SKM-1 (cell line): ENCODE results near the gene MCU.
"Not testable (repeated sequence)": the region's sequence is repeated elsewhere in the genome, so short reads cannot be mapped to it uniquely, and the experiment has no call there.

Source experiments
- DNase-seq: peaks from one replicate; lab custom pipeline; 2025; ENCODE audit not compliant: unreplicated experiment; lab: John Stamatoyannopoulos, UW

Gene MCU

DNA sequence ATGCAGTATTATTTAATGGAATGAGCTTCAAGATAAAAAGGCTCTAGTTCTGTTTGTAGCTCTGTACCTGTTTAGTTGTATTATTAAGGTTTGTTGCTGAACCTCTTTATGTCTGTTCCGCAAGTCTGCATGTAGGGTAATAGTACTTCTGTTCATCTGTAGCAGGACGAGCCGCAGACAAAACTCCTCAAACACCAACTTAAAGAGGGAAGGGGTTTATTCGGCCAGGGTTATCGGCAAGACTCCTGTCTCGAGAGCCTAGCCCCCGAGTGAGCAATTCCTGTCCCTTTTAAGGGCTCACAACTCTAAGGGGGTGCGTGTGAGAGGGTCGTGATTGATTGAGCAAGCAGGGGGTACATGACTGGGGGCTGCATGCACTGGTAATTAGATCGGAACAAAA, 67.0 kb downstream of the MCU start:
- DNase-seq = not testable (repeated sequence)

- DNase-seq = no peak
Observed at GRCh38 chr10:72759584-72759983, 67.6 kb downstream of the MCU start.

GRCh38 chr10:72761498-72761897, 69.6 kb downstream of the MCU start:
- no peak for DNase-seq

DNA sequence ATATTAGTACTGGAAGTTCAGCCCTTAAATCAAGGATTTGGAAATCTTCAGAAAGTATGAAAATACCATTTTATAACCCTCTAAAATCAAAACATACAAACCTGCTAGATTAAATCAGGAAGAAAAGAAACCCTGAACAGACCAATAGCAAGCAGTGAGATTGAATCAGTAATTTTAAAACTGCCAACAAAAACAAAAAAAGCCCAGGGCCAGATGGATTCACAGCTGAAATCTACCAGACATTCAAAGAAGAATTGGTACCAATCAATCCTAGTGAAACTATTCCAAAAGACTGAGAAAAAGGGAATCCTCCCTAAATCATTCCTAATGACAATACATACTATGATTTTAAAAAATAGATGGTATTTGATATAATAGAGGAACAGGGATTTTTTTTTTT, 70.1 kb downstream of the MCU start:
- no peak for DNase-seq

DNA sequence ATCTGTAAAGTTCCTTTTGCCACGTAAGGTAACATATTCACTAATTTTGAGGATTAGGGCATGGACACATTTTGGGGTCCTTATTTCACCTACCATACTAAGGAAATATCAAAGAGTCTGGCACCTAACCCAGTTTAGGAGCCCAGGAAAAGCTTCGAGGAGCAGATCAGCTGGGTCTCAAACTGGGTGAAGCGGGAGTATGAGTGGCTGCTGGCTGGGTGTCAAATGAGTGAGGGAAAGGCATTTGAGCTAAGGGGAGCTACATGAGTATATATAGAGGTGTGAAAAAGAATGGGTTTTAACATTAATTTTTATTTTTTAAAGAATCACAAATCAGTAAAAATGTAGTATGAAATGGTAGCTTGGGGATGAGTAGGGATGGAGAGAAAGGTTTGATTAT, 71.3 kb downstream of the MCU start:
- DNase-seq = no peak

GRCh38 chr10:72764151-72764550, 72.2 kb downstream of the MCU start:
- DNase-seq = no peak

DNA sequence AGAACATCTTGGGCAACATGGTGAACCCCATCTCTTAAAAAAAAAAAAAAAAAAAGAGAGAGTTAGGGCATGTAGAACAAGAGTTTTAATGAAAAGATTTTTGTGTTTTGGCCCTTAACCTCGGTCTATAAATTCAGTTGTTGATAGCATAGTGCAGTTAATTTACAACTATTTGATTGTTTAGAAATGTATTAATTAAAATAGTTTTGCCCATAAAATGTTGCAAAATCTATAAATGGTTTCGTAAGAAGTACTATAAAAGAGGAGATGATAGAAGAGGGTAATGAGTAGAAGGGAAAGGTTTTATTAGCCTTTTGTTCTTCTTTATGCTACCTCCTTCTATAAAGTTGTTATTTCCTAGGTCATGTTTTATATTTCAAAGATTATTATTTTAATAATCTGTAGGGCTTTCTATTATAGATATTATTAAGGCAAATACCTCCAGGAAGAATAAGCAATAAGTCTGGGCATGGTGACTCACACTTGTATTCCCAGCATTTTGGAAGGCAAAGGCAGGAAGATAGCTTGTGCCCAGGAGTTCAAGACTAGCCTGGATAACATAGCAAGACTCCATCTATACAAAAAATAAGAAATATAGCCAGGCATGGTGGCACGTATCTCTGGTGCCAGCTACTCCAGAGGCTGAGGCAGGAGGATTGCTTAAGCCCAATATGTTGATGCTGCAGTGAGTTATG, 73.3 kb downstream of the MCU start:
- no peak for DNase-seq

DNA sequence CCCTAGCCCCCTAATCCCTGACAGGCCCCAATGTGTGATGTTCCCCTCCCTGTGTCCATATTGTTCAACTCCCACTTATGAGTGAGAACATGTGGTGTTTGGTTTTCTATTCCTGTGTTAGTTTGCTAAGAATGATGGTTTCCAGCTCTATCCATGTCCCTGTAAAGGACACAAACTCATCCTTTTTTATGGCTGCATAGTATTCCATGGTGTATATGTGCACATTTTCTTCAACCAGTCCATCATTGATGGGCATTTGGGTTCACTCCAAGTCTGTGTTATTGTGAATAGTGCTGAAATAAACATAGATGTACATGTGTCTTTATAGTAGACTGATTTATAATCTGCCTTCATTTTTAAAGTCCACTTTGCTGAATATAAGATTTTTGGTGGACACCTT, 79.3 kb downstream of the MCU start:
- not testable (repeated sequence) for DNase-seq

DNA sequence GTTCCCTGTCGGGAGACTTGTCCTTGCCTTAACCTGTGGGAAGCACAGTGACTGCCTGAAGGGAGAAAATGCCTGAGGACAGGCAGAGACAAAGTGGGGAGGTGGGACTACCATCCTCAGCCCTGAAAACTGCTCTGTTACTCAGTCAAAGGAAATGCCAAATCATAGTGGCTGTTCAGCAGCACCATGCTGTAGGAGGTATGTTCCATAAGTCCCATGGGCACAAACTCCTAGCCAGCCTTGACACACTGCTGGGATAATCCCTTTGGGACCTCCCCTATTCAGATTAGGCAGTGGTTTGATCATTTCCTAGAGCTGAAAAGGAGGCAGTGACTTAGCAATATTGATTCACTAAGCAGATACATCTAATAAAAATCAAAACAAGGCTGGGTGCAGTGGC, 80.1 kb downstream of the MCU start:
- DNase-seq = no peak

- no peak for DNase-seq
Observed at GRCh38 chr10:72779874-72780273, 87.9 kb downstream of the MCU start.

- no peak for DNase-seq
Observed at GRCh38 chr10:72782649-72783330, 90.8 kb downstream of the MCU start.

GRCh38 chr10:72783410-72783833, 91.5 kb downstream of the MCU start:
- DNase-seq = no peak

GRCh38 chr10:72784551-72785351, 92.8 kb downstream of the MCU start:
- DNase-seq = no peak

GRCh38 chr10:72785409-72785808, 93.5 kb downstream of the MCU start:
- DNase-seq = no peak

- DNase-seq = no peak
Observed at GRCh38 chr10:72790216-72790990, 98.5 kb downstream of the MCU start.

GRCh38 chr10:72792288-72792687, 100.3 kb downstream of the MCU start:
- no peak for DNase-seq

GRCh38 chr10:72793752-72794151, 101.8 kb downstream of the MCU start:
- DNase-seq = no peak

DNA sequence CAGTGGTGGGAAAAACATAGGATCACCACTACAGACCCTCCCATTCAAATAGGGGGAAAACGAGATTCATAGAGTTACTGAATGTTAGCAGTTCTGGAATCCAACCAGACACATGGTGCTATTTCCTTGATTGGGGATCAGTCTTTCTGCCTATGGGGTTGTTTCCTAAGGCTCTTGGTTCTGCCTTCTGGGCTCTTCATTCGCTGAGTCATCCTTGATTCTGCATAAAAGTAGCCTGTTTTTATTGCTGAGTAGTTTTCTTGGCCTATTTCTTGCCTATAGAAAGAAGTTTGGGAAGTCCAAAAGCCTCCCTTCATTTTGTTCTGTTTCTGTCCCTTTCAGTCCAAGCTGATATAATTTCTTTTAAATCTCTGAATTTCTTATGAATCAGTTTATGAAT, 102.3 kb downstream of the MCU start:
- DNase-seq = no peak

DNA sequence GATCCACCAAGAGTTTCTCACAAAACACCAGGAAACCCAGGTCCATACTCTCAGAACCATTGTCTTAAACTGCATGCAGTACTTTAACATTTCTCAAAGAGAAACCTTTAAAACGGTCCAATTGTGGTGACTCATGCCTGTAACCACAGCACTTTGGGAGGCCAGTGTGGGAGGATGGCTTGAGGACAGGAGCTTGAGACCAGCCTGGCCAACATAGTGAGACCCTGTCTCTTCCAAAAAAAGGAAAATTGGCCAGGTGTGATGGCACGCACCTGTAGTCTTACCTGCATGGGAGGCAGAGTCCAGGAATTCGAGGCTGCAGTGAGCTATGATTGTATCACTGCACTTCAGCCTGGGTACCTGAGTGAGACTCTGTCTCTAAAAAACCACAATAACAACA, 104.1 kb downstream of the MCU start:
- DNase-seq = no peak

DNA sequence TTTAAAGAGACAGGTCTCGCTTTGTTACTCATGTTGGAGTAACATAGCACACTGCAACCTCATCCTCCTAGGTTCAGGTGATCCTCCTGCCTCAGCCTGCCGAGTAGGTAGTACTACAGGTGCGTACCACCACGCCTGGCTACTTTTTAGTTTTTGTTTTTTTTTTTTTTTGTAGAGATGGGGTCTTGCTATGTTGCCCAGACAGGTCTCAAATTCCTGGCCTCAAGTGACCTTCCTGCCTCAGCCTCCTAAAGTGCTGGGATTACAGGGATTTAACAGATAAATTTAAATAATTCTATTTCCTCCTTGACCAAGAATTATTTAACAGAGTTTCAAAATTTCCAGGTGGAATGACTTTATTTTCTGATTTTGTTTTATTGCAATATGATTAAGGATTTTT, 104.6 kb downstream of the MCU start:
- no peak for DNase-seq

- no peak for DNase-seq
Observed at GRCh38 chr10:72800000-72800740, 108.2 kb downstream of the MCU start.
